HL-60 (cell line): ENCODE results near the gene SBF1.
A peak's percentile ranks its signal among the peaks of the same experiment; 100 is the strongest.

ENCODE experiments used
- DNase-seq, 2 experiments: peaks; one replicate each; pipeline ENCODE4 v3.0.0-alpha.2; 2010 to 2020; ENCODE audit warnings: low read depth in 1 of 2, low spot score in 1 of 2
- H3K27ac ChIP-seq: fragments of 250-450 bp; sonication (Bioruptor Pico); replicated peaks from 2 replicates; pipeline ENCODE4 v1.5.1; 2020; ENCODE audit warnings: mild to moderate bottlenecking, moderate library complexity
- H3K27me3 ChIP-seq: fragments of 250-450 bp; sonication (Bioruptor Pico); 2 replicates; pipeline ENCODE4 v1.5.1; 2021; ENCODE audit warnings: mild to moderate bottlenecking, moderate library complexity; ENCODE audit not compliant: insufficient read depth, poor library complexity, severe bottlenecking
- H3K4me3 ChIP-seq: replicated peaks from 2 replicates; pipeline ENCODE4 v1.5.1; 2011; ENCODE audit warnings: mild to moderate bottlenecking, control low read depth, low read length; ENCODE audit not compliant: insufficient read depth
- CTCF ChIP-seq: IDR thresholded peaks from one replicate; pipeline ENCODE4 v1.5.1; 2011; ENCODE audit warnings: low read length, control low read depth, inconsistent platforms; ENCODE audit not compliant: insufficient read depth
- GABPA ChIP-seq: IDR thresholded peaks from 2 replicates; pipeline ENCODE4 v1.6.1; 2012; ENCODE audit warnings: low read depth
- POLR2AphosphoS5 ChIP-seq: IDR thresholded peaks from 2 replicates; pipeline ENCODE4 v1.6.1; 2012; ENCODE audit warnings: low read depth
- REST ChIP-seq: IDR thresholded peaks from 2 replicates; pipeline ENCODE4 v1.6.1; 2012; ENCODE audit warnings: low read depth; ENCODE audit not compliant: insufficient replicate concordance
- SPI1 ChIP-seq: IDR thresholded peaks from 2 replicates; pipeline ENCODE4 v1.6.1; 2012; ENCODE audit warnings: low read depth, mild to moderate bottlenecking, borderline replicate concordance

SBF1 gene

GRCh38 chr22:50502096-50502495 lies 27.3 kb upstream of the SBF1 start:
- Histone ChIP-seq H3K4me3 (no peak overlapping the region), H3K27me3 (no peaks in the 10 kb centered on the region), H3K27ac (no peak overlapping the region)
- no peak for TF ChIP-seq CTCF
- no peak for TF ChIP-seq SPI1
- TF ChIP-seq GABPA = no peak
- TF ChIP-seq REST = no peak
- TF ChIP-seq POLR2AphosphoS5 = no peak
- no peak for DNase-seq

GRCh38 chr22:50500452-50500851 lies 25.6 kb upstream of the SBF1 start:
- H3K4me3 ChIP-seq = no peak overlapping the region
- no peak overlapping the region for H3K27ac ChIP-seq
- no peak for DNase-seq
- no peaks in the 10 kb centered on the region for H3K27me3 ChIP-seq
- TF ChIP-seq SPI1 = no peak
- TF ChIP-seq GABPA = no peak
- TF ChIP-seq POLR2AphosphoS5 = no peak
- TF ChIP-seq CTCF = no peak
- TF ChIP-seq REST = no peak

- peak in 1 of 2 experiments; percentile 74 for DNase-seq
- TF ChIP-seq CTCF = peak; percentile 78
- peak; percentile 85 for TF ChIP-seq REST
- no peak for TF ChIP-seq GABPA
- no peak overlapping the region for H3K4me3 ChIP-seq
- H3K27me3 ChIP-seq = no peaks in the 10 kb centered on the region
- no peak overlapping the region for H3K27ac ChIP-seq
Observed at GRCh38 chr22:50498322-50498890, 23.6 kb upstream of the SBF1 start.
